Panc1 (cell line): ENCODE results near the gene EMILIN2.

Experiments
- CTCF ChIP-seq: fragments of 450-650 bp; IDR thresholded peaks from 2 replicates; pipeline ENCODE4 v1.5.1; 2017; ENCODE audit warnings: mild to moderate bottlenecking
- POLR2AphosphoS5 ChIP-seq: IDR thresholded peaks from 2 replicates; pipeline ENCODE4 v1.6.1; 2012; ENCODE audit warnings: mild to moderate bottlenecking, low read depth, low read length, moderate library complexity
- REST ChIP-seq, 2 experiments: IDR thresholded peaks; 2 replicates each; pipeline ENCODE4 v1.6.1; 2011 to 2012; ENCODE audit warnings: low read depth in 2 of 2, control low read depth in 1 of 2, low read length in 1 of 2, mild to moderate bottlenecking in 1 of 2, moderate library complexity in 1 of 2; ENCODE audit not compliant: insufficient read depth in 1 of 2
- SIN3A ChIP-seq: IDR thresholded peaks from 2 replicates; pipeline ENCODE4 v1.6.1; 2012; ENCODE audit warnings: low read depth, mild to moderate bottlenecking, low read length, moderate library complexity, borderline replicate concordance; ENCODE audit not compliant: insufficient read depth
- TCF7L2 ChIP-seq: IDR thresholded peaks from 2 replicates; pipeline ENCODE4 v1.6.1; 2011; ENCODE audit warnings: mild to moderate bottlenecking, low read depth, low read length, inconsistent platforms

- TF ChIP-seq CTCF = no peak
- no peak for TF ChIP-seq POLR2AphosphoS5
- no peak for TF ChIP-seq SIN3A
- no peak for TF ChIP-seq REST (IDR thresholded peaks at IDR 0.05; ENCODE audit: insufficient read depth in 1 of 2, low read depth in 2 of 2, low read length in 1 of 2)
- TF ChIP-seq TCF7L2 = no peak
These were observed 115.0 kb downstream of the EMILIN2 start for GRCh38 chr18:2961821-2962220.
